ENCODE results near the gene ADCY4.

DNA sequence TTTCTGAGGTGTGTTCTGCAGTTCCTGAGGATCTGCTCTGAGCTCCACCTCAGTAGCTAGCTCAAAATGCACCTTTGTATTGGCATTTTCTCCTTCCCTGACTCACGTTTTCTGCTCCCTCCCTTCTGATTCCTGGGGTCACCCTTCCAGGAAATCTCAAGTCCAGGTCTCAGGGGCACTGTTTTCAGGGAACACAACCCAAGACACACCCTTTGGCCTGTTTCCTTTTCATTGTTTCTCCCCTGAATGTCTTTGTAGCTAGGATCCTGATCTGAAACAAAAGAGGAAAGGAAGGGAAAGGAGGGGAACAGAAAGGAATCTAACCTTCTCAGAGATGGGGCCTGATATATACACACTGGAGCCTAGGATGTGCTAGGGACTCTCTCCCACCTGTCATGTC, 12.3 kb upstream of the ADCY4 start:
- TF ChIP-seq POLR2A (IDR thresholded peaks at IDR 0.05) (no peak), CTCF (IDR thresholded peaks at IDR 0.05) (no peak), EP300 (IDR thresholded peaks at IDR 0.05) (no peak)

Measured in ovary (tissue), 3 donors.